ENCODE data around the gene EEA1.

The EEA1 gene

GRCh38 chr12:92890601-92891106 is 38.4 kb downstream of the EEA1 start:
- no peak for DNase-seq (ENCODE audit: low read depth in 3 of 3)

- DNase-seq (ENCODE audit: low read depth in 3 of 3), result no peak
Measured at GRCh38 chr12:92886131-92886530, 43.0 kb downstream of the EEA1 start.

- no peak for DNase-seq (ENCODE audit: low read depth in 3 of 3)
Measured at GRCh38 chr12:92879698-92880322, 49.3 kb downstream of the EEA1 start.

GRCh38 chr12:92877904-92878303 is 51.2 kb downstream of the EEA1 start:
- no peak for DNase-seq (ENCODE audit: low read depth in 3 of 3)

- no peak for DNase-seq (ENCODE audit: low read depth in 3 of 3)
Measured at GRCh38 chr12:92876496-92876895, 52.6 kb downstream of the EEA1 start.

GRCh38 chr12:92871116-92871515 is 58.0 kb downstream of the EEA1 start:
- DNase-seq (ENCODE audit: low read depth in 3 of 3), result no peak

GRCh38 chr12:92866418-92866817 is 62.7 kb downstream of the EEA1 start:
- no peak for DNase-seq (ENCODE audit: low read depth in 3 of 3)

GRCh38 chr12:92863251-92863650 is 65.8 kb downstream of the EEA1 start:
- no peak for DNase-seq (ENCODE audit: low read depth in 3 of 3)

GRCh38 chr12:92861381-92861780 is 67.7 kb downstream of the EEA1 start:
- DNase-seq (ENCODE audit: low read depth in 3 of 3), result no peak

- no peak for DNase-seq (ENCODE audit: low read depth in 3 of 3)
Measured at GRCh38 chr12:92860521-92860920, 68.6 kb downstream of the EEA1 start.

GRCh38 chr12:92859650-92860386 is 69.3 kb downstream of the EEA1 start:
- DNase-seq (ENCODE audit: low read depth in 3 of 3), result no peak

GRCh38 chr12:92857818-92858217 is 71.3 kb downstream of the EEA1 start:
- DNase-seq (ENCODE audit: low read depth in 3 of 3), result no peak

GRCh38 chr12:92854344-92854743 is 74.8 kb downstream of the EEA1 start:
- no peak for DNase-seq (ENCODE audit: low read depth in 3 of 3)

GRCh38 chr12:92848740-92849139 is 80.4 kb downstream of the EEA1 start:
- DNase-seq (ENCODE audit: low read depth in 3 of 3), result no peak

- no peak for DNase-seq (ENCODE audit: low read depth in 3 of 3)
Measured at GRCh38 chr12:92847368-92847767, 81.7 kb downstream of the EEA1 start.

- DNase-seq (ENCODE audit: low read depth in 3 of 3), result no peak
Measured at GRCh38 chr12:92845329-92845728, 83.8 kb downstream of the EEA1 start.

- DNase-seq (ENCODE audit: low read depth in 3 of 3), result no peak
Measured at GRCh38 chr12:92844151-92844763, 84.8 kb downstream of the EEA1 start.

- no peak for DNase-seq (ENCODE audit: low read depth in 3 of 3)
Measured at GRCh38 chr12:92829686-92830282, 99.3 kb downstream of the EEA1 start.

GRCh38 chr12:92828565-92828964 is 100.5 kb downstream of the EEA1 start:
- DNase-seq (ENCODE audit: low read depth in 3 of 3), result no peak

GRCh38 chr12:92827836-92828431 is 101.2 kb downstream of the EEA1 start:
- DNase-seq (ENCODE audit: low read depth in 3 of 3), result peak in 2 of 3 experiments; percentile 2 to 3

GRCh38 chr12:92821142-92821541 is 108.0 kb downstream of the EEA1 start:
- DNase-seq (ENCODE audit: low read depth in 3 of 3), result no peak

GRCh38 chr12:92814584-92814983 is 114.5 kb downstream of the EEA1 start:
- DNase-seq (ENCODE audit: low read depth in 3 of 3), result no peak

Data from stimulated activated CD4-positive, alpha-beta T cell treated with anti-CD3 and anti-CD28 coated beads, TNF-alpha, amount 100 ng/mL, for 24 hours (primary cell).